Activated naive CD4-positive, alpha-beta T cell treated with Interleukin-2 at 50 U/mL for 16 hours (primary cell): ENCODE data around the gene CCDC178.

Experiments
- DNase-seq: peaks from one replicate; pipeline ENCODE4 v3.0.0-alpha.2; 2020

Gene CCDC178

DNA sequence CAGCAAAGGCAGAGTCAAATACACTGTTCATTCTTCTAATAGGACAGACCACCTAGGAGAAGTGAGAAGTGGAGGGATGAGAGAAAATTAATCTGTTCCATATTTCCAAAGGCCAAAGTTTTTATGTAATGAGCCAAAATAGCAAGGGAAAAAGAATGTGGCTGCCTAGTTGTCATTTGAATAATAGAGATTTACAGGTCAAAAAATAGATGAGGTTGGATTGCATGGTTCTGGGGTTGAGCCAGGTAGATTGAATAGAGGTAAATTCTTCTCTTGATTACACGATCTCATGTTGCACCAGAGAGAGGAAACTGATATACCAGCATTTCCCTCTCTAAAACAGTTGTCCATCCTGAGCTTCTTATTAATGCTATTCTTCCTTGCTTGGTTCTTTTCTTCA, 325.8 kb downstream of the CCDC178 start:
- no peak for DNase-seq

DNA sequence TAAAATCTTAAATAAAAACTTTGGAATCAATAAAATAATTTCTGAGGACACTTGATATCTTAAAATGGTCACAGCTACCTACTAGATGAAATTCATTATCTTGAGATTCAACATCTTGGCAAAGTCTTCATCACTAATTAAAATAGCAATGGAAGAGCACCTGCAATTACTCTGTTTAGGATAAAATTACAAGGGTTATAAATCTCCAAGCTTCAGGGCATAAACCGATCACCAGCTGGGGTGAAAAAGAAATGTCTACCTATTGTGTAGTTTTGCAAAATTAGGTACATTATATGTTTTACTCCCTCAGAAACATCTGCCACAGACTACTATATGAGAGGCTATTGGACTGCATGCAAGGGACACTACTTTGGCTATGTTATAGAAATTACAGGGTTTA, 327.1 kb downstream of the CCDC178 start:
- DNase-seq, result no peak

- no peak for DNase-seq
Measured at GRCh38 chr18:33107511-33107910, 333.0 kb downstream of the CCDC178 start.

GRCh38 chr18:33101316-33101715, 339.2 kb downstream of the CCDC178 start:
- DNase-seq, result no peak

DNA sequence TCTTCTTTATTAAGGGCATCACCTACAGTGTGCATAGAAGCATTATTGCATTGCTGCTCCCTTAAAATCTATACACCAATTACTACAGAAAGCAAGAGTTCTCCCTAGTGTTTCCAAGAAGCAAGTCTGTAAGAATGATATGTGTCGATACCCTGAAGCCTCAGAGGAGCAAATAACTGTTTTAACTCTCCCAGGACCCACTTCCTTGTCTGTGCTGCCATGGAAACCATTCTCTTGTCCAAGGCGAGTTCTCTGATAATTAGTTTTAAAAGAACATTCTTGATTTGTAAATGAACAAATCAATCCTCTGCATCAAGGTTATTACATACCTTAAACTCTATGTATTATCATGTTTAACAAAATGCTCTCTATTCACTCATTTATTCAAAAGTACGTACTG, 340.9 kb downstream of the CCDC178 start:
- DNase-seq, result no peak

DNA sequence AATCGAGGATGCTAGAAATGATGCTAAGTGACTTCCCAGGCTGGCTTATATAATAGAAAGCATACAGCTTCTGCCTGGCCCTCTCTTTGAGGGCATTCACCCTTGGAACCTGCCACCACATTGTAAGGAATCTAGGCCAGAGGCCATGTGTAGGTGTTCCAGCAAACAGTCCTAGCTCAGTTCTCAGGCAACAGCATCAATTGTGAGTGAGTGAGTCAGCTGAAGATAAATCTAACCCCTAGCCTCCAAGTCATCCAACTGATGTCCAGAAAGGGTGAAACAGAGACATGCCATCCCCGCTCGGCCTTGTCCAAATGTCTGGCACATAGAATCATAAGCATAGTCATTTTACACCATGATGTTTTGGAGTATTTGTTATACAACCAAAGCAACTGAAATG, 343.4 kb downstream of the CCDC178 start:
- DNase-seq, result no peak

GRCh38 chr18:33090461-33090860, 350.1 kb downstream of the CCDC178 start:
- no peak for DNase-seq

- DNase-seq, result no peak
Measured at GRCh38 chr18:33076601-33077000, 363.9 kb downstream of the CCDC178 start.

DNA sequence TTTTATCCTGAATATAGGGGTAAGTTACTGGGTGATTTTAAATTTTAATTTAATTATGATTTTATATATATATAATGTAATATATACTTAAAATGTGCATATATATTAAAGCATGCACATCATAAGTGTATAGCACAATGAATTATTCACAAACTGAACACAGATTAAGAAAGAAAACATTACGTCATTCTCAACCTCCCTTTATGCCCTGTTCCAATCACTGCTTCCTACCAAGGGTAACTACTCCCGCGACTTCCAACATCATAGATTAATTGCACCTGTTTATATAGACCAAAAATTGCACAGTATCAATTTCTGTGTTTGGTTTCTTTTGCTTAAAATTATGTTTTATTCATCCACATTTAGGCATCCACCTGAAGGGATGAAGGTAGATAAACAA, 366.4 kb downstream of the CCDC178 start:
- DNase-seq, result no peak

- no peak for DNase-seq
Measured at GRCh38 chr18:33062834-33063364, 377.6 kb downstream of the CCDC178 start.

DNA sequence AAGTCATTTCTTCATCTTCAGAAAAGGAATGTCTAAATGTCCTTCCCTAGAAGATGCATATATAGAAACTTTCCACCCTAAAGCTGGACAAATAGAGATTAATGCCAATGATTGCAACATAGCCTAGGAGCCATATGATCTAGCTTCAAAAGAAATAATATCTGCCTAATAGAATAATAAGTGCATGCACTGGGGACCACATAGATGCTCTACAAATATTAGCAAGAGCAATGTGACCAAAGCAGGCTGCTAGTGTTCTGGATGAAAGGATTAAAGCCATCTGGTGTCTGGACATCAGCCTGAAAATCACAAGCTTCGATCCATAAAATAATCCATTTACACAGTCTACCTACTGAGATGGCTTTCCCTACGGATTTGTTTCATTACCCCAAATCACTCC, 387.6 kb downstream of the CCDC178 start:
- DNase-seq, result no peak

DNA sequence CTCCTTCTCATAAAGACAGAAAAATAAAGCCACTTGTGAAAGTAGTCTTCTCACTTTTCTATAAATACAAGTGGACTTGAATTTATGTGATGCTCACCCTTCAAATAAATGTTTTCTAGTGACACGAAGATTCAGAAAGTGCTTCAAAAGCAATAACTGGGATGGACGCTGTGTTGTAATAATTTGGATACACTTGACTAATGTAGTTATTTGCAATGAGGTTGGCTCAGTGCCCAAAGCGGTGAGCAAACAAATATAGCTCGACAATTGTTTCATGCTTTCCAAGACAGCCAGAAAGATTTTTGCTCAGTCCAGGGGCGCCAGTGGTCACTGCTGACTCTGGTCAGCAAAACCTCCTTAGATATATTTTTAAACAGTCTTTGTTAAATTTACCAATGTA, 389.1 kb downstream of the CCDC178 start:
- DNase-seq, result no peak

DNA sequence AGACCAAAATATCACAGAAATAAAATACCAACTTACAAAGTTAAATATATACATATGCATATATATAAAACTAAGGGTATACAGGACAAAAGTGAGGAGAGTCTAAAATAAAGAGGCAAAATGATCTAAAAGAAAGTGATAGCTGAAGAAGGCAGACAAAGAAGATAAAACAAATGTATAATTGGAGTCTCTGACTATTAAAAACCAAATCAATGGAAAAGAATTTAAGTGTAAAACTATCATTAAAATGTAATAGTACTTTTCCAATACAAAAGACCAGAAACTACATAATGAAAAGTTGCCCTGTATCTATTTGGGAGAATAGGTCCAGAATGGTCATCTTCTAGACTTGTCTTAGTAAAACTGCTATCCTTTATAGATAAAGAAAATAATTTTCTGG, 400.3 kb downstream of the CCDC178 start:
- no peak for DNase-seq

- no peak for DNase-seq
Measured at GRCh38 chr18:33034945-33035344, 405.6 kb downstream of the CCDC178 start.

DNA sequence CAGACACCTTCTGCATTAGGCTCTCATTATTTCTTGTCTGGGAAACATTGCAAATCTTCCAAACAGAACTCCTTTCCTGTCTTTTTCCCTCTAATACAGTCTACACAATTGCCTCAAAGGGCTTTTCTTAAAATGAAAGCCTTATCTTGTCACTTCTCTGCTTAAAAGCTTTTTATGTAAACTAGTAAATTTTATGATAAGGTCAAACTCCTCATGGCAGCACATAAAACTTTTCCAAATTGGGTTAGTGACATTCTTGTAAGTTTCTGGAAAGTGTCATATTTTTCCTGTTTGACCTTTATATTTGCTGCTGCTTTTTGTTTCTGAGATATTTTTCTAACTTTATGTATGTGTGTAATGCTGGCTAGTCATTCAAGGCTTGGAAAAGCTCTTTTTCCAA, 406.3 kb downstream of the CCDC178 start:
- DNase-seq, result no peak

DNA sequence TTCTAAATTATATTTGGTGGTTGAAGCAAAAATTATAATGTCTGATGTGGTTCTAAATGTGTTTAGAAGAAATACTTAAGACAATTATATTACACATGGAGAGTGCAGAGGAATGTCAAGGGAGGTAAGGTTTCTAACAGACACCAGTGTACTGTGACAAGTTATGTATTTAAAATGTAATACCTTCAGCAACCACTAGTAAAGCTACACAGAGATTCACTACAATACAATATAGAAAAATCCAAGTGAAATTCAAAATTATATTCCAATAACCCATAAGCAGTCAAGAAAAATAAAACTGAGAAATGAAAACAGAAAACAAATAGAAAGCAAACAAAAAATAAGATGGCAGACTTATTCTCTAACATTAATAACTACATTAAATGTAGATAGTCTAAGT, 418.2 kb downstream of the CCDC178 start:
- no peak for DNase-seq

GRCh38 chr18:33020877-33021276, 419.6 kb downstream of the CCDC178 start:
- DNase-seq, result no peak

DNA sequence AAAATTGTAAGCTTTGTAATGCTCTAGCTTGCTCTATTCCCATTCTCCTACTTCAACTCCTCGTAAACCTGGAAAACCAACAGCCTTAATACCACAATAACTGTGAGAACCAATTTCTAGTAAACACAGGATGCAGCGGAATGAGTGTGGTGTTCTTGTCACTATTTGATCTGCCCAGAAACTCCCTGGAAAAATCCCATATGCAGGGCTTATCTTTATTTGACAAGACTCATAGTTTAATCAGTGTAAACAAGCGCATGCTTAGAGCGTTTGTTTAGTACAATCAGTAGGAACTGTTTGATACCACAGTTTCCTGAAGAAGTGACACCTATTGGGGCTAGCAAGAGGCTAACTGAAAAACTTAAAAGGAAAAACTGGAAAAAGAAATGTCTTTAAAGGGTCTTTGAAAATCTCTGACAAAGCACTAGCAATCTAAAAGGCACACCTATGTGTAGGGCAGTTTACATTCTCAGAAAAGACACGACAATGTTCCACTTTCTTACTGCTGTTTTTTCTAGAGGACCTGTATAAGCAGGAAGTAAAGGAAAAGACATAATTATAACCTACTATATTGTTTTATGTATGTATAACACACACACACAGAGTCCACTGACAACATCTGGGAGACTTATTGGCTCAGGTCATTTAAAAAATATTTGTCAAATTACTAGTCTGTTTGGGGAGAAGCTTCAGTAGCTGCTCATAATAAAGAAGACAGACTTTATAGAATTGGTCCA, 426.3 kb downstream of the CCDC178 start:
- DNase-seq, result no peak

DNA sequence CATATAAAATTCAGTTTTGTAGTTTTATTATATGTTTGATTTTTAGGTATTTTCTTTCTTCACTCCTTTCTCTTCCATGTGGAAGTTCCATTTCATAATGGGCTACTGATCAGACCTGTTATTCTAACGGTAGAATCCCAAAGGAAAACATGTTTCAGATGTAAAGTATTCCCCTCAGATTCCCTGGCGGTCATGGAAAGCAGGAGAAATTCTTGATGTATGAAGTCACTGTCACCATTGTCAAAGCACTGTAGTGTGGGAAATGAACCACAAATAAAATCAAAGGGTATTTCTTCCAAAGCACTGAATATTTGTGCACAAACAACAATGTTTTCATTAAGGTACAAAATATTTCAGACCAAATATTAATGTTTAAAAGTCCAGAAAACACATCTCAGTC, 430.4 kb downstream of the CCDC178 start:
- no peak for DNase-seq

DNA sequence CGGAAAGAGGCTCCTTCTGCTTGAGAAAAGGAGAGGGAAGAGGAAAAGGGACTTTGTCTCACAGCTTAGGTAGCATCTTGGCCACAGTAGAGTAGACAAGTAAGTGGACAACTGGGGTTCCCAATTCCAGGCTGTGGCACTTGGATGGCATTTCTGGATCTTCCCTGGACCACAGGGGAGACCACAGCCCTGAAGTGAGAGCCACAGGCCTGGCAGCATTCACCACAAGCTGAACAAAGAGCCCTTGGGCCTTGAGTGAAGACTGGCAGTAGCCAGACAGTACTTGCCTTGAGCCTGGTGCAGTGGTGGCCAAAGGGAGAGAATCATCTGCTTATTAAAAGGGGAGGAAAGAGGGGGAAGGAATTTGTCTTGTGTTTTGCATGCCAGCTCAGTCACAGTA, 441.6 kb downstream of the CCDC178 start:
- no peak for DNase-seq

DNA sequence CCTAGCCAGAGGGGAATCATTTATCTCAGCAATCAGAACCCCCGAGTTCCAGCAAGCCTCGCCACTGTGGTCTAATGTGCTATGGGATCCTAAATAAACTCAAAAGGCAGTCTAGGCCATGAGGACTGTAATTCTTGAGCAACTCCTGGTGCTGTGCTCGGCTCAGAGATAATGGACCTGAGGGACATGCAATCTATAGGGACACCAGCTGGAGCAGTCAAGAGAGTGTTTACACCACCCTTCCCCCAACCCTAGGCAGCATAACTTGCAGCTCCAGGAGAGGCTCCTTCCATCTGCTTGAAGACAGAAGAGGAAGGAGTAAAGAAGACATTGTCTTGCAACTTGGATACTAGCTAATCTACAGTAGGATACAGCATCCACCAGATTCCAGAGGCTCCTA, 442.2 kb downstream of the CCDC178 start:
- no peak for DNase-seq

- no peak for DNase-seq
Measured at GRCh38 chr18:32983721-32984120, 456.8 kb downstream of the CCDC178 start.

DNA sequence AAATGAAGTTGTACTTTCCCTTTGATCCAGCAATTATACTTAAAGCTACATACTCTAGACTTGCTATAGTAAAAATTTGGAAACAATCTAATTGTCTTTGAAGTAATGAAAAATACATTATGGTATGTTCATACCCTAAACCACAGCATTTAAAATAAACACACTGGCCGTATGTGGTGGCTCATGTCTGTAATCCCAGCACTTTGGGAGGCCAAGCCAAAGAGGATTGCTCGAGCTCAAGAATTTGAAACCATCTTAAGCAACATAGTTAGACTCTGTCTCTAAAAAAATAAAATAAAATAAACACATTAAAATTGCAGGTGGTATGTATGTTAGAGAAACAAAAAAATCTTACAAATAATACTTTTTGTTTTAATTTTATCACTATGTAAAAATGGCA, 459.6 kb downstream of the CCDC178 start:
- no peak for DNase-seq

GRCh38 chr18:32975501-32975900, 465.0 kb downstream of the CCDC178 start:
- DNase-seq, result no peak

- DNase-seq, result no peak
Measured at GRCh38 chr18:32975163-32975436, 465.4 kb downstream of the CCDC178 start.
